NCI-H510A treated with DMSO at 0.1 percent for 48 hours (cell line): ENCODE results near the gene FLG.
A peak's percentile ranks its signal among the peaks of the same experiment; 100 is the strongest.
"Not testable (repeated sequence)": the region's sequence is repeated elsewhere in the genome, so short reads cannot be mapped to it uniquely, and the experiment has no call there.

Experiments
- DNase-seq: peaks from one replicate; lab custom pipeline; 2025; lab: John Stamatoyannopoulos, UW

Gene FLG

DNA sequence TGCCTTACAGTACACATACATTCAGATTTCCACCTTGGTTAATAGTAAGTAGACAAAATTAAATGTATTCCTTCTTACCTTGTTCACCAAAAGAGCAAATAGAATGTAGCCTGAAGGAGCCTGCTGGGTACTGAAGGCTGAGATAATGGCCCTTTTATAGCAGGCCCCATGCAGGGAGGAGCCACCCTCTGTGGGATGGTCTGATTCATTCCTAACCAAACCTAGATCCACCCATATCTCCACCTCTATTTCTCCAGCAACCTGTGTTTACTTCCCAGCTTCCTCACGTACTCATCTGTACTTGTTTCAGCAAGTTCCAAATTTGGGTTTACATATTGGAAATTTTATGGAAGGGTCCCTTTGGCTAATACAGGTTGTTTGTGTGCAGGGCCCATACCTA is at the start of gene FLG:
Gene FLG, minus strand, starts transcription at position 129 of the 400 bp plus-strand sequence. CDS start 9,783 bp downstream, outside the sequence.
- DNase-seq, result no peak

DNA sequence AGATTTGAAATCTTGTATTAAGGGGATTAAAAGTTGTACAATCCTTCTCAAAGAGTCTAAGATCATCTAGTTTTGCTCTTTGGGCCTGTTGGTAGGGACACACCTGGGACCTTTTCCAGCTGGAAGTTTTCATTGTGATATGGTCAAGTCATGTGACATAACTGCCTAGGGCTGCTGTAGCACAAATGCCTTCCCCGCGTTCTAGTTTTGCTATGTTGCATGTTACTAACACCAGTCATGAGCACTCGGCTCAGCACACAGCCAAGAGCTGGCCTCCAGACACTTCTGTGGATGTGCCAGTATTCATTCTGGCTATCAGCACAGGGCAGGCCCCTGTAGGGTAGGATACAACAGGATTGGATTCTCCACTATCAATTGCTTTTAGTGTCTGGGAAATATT is 49.4 kb upstream of the FLG start:
- DNase-seq, result no peak

- no peak for DNase-seq
These were observed 47.6 kb upstream of the FLG start for GRCh38 chr1:152372672-152373071.

DNA sequence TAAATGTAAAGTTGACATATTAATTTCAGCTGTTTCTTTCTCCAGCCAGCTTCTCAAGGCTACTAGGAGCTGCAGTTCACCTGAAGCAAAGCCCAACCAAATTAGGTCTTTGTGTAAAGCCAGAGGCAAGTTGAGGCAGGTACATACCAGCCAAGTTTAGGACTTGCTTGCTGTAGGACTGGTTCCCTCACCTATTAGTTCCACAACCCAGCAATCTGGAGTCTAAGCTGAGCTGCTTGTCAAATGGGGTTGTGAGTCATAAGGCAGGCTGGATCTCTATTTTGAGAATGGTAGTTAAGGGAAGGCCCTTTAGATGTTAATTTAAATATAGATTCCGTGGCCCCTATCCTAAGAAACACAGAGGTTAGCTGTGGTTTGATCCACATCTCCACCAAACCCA is 42.4 kb upstream of the FLG start:
- no peak for DNase-seq

GRCh38 chr1:152359906-152360305 is 34.9 kb upstream of the FLG start, which contains the start of gene FLG2:
TSS of gene FLG2 (minus strand) at chr1:152360006. CDS start at chr1:152358884, 1,122 bp downstream.
- no peak for DNase-seq

DNA sequence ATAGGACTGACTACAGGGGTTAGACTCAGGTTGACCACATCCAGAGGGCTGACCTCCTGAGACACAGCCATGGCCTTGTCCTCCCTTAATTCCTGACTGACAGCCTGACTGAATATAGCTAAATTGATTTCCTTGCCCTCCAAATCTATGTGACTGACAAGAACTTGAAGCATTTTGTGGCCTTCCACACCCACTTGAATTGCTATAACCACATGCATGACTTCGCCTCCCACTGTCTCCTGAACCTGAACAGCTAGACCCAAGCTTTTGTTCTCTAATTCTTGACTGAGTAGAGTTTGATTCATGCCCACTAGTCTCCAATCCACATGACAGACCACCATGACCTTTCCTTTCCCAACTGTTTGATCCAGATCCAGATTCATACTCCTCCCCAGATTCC is 31.7 kb upstream of the FLG start:
- no peak for DNase-seq

- DNase-seq, result no peak
These were observed 24.6 kb upstream of the FLG start for GRCh38 chr1:152349611-152350010.

- no peak for DNase-seq
These were observed 23.4 kb upstream of the FLG start for GRCh38 chr1:152348447-152348846.

GRCh38 chr1:152347116-152347728 is 22.2 kb upstream of the FLG start:
- peak; percentile 24 for DNase-seq

DNA sequence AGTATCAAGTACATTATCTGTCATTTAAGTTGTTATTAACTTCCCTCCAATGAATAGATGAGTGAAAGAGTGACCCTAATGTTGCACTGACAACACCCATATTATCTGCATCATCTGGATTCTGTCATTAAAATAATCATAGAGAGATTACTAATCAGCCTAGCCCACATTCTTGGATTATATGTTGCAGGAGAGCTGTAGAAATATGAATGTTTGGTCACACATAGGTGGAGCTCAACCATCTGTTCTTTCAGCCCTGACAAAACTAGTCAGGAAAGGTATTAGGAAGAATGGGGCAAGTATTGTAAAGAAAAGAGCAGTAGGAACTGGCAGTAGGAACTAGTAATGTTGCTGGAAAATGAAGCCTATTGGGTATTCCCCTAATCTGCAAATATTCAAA is 19.4 kb upstream of the FLG start:
- no peak for DNase-seq

DNA sequence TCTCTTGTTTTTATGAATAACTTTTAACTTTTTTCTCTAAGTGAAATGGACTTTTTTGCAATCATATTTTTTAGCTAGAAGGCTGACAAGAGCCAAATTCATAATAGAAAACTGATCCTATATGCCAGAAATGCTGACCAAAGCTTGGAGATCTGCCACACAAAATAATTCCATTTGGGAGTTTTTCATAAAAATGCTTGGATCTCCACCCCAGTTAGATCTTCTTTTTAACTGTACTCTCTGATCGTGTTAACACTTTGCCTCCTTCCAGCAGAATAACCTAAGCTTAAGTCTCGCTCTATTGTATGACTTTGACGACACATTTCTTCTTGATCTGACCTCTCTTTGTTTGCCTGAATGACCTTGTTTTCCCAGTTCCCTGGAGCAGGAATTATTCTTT is 18.0 kb upstream of the FLG start:
- DNase-seq, result no peak

GRCh38 chr1:152335399-152335798 is 10.4 kb upstream of the FLG start:
- no peak for DNase-seq

GRCh38 chr1:152328801-152329391 is 3.9 kb upstream of the FLG start:
- DNase-seq, result no peak

GRCh38 chr1:152313970-152314369 is 11.1 kb downstream of the FLG start:
- DNase-seq, result no peak

GRCh38 chr1:152313319-152313801 is 11.7 kb downstream of the FLG start:
- no peak for DNase-seq

GRCh38 chr1:152312169-152312568 is 12.9 kb downstream of the FLG start:
- DNase-seq, result not testable (repeated sequence)

- no peak for DNase-seq
These were observed 15.1 kb downstream of the FLG start for GRCh38 chr1:152309955-152310354.

DNA sequence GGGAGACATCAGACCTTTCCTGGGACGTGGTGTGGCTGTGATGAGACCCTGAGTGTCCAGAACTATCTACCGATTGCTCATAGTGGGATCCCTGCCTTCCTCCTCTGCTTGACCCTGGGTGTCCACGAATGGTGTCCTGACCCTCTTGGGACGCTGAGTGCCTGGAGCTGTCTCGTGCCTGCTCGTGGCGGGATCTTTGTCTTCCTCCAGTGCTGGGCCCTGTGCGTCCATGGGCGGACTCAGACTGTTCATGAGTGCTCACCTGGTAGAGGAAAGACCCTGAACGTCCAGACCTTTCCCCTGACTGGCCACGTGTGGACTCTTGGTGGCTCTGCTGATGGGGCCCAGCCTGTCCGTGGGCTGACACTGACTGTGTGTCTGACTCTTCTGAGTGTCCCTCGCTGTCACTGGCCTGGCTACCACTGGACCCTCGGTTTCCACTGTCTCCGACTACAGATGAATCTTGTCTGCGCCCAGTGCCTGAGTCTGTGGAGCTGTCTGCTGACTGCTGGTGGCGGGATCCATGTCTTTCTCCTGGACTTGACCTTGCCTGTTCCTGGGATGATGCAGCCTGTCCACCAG is 15.6 kb downstream of the FLG start:
- not testable (repeated sequence) for DNase-seq

GRCh38 chr1:152308758-152309157 is 16.3 kb downstream of the FLG start:
- not testable (repeated sequence) for DNase-seq

DNA sequence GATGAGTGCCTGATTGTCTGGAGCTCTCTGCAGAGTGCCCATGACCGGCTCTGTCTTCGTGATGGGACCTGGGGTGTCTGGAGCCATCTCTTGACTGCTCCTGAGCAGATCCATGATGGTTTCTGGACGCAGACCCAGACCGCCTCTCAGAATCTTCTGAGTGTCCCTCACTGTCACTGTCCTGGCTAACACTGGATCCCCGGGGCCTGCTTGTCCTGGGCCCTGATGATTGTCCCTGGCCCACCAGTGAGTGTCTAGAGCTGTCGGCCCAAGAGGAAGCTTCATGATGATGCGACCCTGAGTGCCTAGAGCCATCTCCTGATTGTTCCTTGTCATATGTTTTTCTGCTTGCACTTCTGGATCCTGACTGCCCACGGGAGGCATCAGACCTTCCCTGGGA is 17.1 kb downstream of the FLG start:
- DNase-seq, result not testable (repeated sequence)

GRCh38 chr1:152306123-152306522 is 18.9 kb downstream of the FLG start:
- not testable (repeated sequence) for DNase-seq

GRCh38 chr1:152304773-152305172 is 20.3 kb downstream of the FLG start:
- not testable (repeated sequence) for DNase-seq

GRCh38 chr1:152303139-152303872 is 21.7 kb downstream of the FLG start:
- not testable (repeated sequence) for DNase-seq
